ENCODE data around the gene CD81.

The CD81 gene

DNA sequence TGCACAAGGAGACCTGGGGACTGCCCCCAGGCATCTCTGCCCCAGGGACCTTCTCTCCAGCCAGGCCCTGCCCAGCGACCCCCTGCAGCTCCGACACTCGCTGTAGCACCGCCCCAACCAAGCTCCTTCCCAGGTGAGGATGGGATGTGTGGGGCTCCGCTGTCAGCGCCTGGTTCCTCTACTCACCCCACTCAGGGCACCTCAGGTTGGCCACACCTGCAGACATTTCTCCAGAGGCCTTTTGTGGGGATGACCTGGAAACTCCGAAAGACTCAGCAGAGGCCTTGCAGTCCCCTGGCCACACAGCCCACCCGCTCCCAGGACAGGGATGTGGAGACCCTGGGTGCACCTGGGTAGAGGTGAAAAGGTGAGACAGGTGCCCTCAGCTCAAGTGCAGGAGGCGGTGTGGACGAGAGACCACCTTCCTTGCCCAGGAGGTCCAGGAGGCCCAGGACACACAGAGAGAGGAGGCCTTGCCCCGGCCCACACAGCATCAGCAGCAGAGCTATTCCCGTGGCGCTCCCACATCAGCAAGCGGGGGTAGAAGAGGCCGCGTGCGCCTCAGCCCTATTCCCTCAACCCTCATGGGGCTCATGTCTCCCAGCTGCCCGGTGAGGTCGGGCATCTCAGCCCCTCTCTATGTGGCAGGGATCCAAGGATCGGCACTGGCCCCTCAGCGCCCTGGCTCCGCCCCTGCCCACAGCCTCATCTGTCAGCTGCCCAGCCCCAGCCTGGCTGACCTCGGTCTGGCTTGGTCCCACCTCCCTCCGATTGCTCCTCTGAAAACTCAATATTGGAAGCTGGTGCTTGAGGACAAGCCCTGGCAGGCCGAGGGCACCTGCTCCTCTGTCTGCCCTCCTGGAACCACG is 46.3 kb downstream of the CD81 start:
- ATAC-seq (ENCODE audit: low read depth): no peak
- TF ChIP-seq, protein P1, sequence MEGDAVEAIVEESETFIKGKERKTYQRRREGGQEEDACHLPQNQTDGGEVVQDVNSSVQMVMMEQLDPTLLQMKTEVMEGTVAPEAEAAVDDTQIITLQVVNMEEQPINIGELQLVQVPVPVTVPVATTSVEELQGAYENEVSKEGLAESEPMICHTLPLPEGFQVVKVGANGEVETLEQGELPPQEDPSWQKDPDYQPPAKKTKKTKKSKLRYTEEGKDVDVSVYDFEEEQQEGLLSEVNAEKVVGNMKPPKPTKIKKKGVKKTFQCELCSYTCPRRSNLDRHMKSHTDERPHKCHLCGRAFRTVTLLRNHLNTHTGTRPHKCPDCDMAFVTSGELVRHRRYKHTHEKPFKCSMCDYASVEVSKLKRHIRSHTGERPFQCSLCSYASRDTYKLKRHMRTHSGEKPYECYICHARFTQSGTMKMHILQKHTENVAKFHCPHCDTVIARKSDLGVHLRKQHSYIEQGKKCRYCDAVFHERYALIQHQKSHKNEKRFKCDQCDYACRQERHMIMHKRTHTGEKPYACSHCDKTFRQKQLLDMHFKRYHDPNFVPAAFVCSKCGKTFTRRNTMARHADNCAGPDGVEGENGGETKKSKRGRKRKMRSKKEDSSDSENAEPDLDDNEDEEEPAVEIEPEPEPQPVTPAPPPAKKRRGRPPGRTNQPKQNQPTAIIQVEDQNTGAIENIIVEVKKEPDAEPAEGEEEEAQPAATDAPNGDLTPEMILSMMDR (IDR thresholded peaks at IDR 0.05; ENCODE audit: poor library complexity, severe bottlenecking): no peak
- H3K9me3 ChIP-seq (ENCODE audit: severe bottlenecking): no peaks in the 10 kb centered on the region

DNA sequence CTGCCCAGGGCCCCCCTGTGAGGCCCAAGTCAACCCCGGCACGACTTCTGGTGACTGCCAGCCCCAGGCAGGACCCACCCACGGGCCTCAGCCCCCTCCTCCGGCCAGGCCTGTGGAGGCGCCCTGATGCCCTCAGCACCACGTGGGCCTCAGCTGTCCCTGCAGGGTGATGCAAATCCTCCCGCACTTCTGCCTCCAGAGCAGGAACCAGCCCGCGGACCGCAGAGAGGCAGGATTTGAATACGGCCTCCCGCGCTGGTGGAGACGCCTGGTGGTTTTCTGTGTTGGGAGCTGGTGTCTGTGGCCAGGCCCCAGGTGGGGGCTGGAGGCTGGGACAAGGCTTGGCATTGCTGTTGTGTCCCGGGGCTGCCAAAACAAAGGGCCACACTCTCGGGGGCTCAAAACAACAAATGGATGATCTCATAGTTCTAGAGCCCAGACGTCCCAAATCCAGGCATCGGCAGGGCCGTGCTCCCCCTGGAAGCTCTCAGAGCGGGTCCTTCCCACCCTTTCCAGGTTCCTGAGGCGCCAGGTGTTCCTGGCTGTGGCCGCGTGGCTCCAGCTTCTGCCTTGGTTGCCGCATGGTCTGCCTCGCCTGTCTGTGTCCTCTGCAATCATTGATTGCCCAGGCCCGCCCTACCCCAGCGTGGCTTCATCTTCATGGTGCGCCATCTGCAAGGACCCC is 47.8 kb downstream of the CD81 start:
- Histone ChIP-seq H3K36me3 (ENCODE audit: low read depth) (no peaks in the 10 kb centered on the region), H3K4me3 (ENCODE audit: severe bottlenecking) (no peak overlapping the region), H3K27ac (ENCODE audit: poor library complexity, severe bottlenecking) (no peak overlapping the region), H3K9me3 (ENCODE audit: severe bottlenecking) (no peaks in the 10 kb centered on the region), H3K4me1 (ENCODE audit: insufficient read depth, poor library complexity, severe bottlenecking) (no peaks in the 10 kb centered on the region), H3K27me3 (ENCODE audit: insufficient read depth, poor library complexity, severe bottlenecking) (no peaks in the 10 kb centered on the region)
- TF ChIP-seq, protein P1 (IDR thresholded peaks at IDR 0.05; ENCODE audit: poor library complexity, severe bottlenecking): no peak
- no peak for DNase-seq (ENCODE audit: low spot score)
- no peak for ATAC-seq (ENCODE audit: low read depth)

More for the DNA sequence above, 46.3 kb downstream of the CD81 start:
- no peak overlapping the region for H3K4me3 ChIP-seq (ENCODE audit: severe bottlenecking)
- H3K4me1 ChIP-seq (ENCODE audit: insufficient read depth, poor library complexity, severe bottlenecking): no peaks in the 10 kb centered on the region
- H3K27me3 ChIP-seq (ENCODE audit: insufficient read depth, poor library complexity, severe bottlenecking): no peaks in the 10 kb centered on the region
- no peaks in the 10 kb centered on the region for H3K36me3 ChIP-seq (ENCODE audit: low read depth)
- no peak for DNase-seq (ENCODE audit: low spot score)
- H3K27ac ChIP-seq (ENCODE audit: poor library complexity, severe bottlenecking): no peak overlapping the region

DNA sequence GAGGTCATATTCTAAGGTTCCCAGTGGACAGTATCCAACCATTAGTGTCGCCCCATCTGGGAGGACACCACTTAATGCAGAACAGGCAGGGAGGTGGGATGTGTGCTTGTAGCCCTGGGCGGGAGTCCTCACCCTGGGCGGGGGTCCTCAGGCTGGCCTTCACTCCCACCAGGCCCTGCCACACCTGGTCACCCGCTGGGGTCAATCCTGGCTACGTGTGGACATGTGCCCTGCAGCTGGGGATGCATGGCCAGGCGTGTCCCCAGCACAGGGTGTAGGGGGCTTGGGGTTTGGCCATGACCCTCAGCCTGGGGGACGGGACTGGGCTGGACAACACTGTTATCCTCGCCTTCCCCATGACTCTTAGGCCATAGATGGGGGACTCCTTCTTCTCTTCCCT is 48.4 kb downstream of the CD81 start:
- Histone ChIP-seq H3K27ac (ENCODE audit: poor library complexity, severe bottlenecking) (no peak overlapping the region), H3K9me3 (ENCODE audit: severe bottlenecking) (no peaks in the 10 kb centered on the region), H3K4me1 (ENCODE audit: insufficient read depth, poor library complexity, severe bottlenecking) (no peaks in the 10 kb centered on the region), H3K4me3 (ENCODE audit: severe bottlenecking) (no peak overlapping the region), H3K27me3 (ENCODE audit: insufficient read depth, poor library complexity, severe bottlenecking) (no peaks in the 10 kb centered on the region), H3K36me3 (ENCODE audit: low read depth) (no peaks in the 10 kb centered on the region)
- DNase-seq (ENCODE audit: low spot score): no peak
- no peak for ATAC-seq (ENCODE audit: low read depth)
- TF ChIP-seq, protein P1 (IDR thresholded peaks at IDR 0.05; ENCODE audit: poor library complexity, severe bottlenecking): no peak

- Histone ChIP-seq H3K4me1 (ENCODE audit: insufficient read depth, poor library complexity, severe bottlenecking) (no peaks in the 10 kb centered on the region), H3K4me3 (ENCODE audit: severe bottlenecking) (no peak overlapping the region), H3K27me3 (ENCODE audit: insufficient read depth, poor library complexity, severe bottlenecking) (no peaks in the 10 kb centered on the region), H3K9me3 (ENCODE audit: severe bottlenecking) (no peaks in the 10 kb centered on the region), H3K36me3 (ENCODE audit: low read depth) (no peaks in the 10 kb centered on the region), H3K27ac (ENCODE audit: poor library complexity, severe bottlenecking) (no peak overlapping the region)
- TF ChIP-seq, protein P1 (IDR thresholded peaks at IDR 0.05; ENCODE audit: poor library complexity, severe bottlenecking): no peak
- no peak for DNase-seq (ENCODE audit: low spot score)
- no peak for ATAC-seq (ENCODE audit: low read depth)
Measured at GRCh38 chr11:2426221-2426620, 49.1 kb downstream of the CD81 start.

All from RWPE2 (cell line).